GM10248 (cell line): ENCODE data around the gene CADPS2.

Experiments
- CTCF ChIA-PET: fragments of 300-600 bp; sonication (Branson Sonifier 250); formaldehyde crosslinking; extraction: SDS; loops from one replicate; lab custom pipeline; 2021; ENCODE audit warnings: antibody characterized with exemption; lab: Yijun Ruan, JAX
- POLR2A ChIA-PET: fragments of 350-650 bp; sonication (Branson Sonifier 250); formaldehyde crosslinking; extraction: SDS; loops from one replicate; lab custom pipeline; 2020; ENCODE audit warnings: antibody characterized with exemption; lab: Yijun Ruan, JAX
- DNase-seq: peaks from one replicate; pipeline ENCODE4 v3.0.0; 2012; ENCODE audit errors: extremely low spot score
- TF ChIP-seq, protein P1 (sequence below): IDR thresholded peaks from 2 replicates; pipeline ENCODE4 v1.5.1; 2012; ENCODE audit warnings: mild to moderate bottlenecking, low read depth; ENCODE audit errors: extremely low read depth, missing control alignments, control extremely low read depth

The CADPS2 gene

DNA sequence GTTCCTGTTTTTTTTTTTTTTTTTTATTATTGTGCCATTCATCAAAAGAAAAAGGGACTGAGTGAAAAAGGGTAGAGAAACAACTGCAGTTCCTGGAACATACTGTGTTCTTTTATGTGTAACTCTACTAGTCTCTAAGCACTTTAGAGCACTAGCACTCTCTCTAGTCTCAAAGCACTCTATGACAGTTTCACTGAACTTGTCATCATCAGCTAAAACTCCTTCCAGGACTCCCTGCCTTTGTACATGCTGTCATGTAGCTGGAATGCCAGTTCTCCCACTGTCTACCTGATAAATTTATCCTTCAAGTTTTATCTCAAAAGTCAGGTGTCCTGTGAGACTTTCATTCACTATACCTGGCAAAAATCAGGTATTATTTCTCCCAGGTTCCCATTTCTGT, 333.5 kb downstream of the CADPS2 start:
- no peak for DNase-seq
- CTCF ChIA-PET = no interaction called here
- POLR2A ChIA-PET = no interaction called here
- TF ChIP-seq, protein P1, sequence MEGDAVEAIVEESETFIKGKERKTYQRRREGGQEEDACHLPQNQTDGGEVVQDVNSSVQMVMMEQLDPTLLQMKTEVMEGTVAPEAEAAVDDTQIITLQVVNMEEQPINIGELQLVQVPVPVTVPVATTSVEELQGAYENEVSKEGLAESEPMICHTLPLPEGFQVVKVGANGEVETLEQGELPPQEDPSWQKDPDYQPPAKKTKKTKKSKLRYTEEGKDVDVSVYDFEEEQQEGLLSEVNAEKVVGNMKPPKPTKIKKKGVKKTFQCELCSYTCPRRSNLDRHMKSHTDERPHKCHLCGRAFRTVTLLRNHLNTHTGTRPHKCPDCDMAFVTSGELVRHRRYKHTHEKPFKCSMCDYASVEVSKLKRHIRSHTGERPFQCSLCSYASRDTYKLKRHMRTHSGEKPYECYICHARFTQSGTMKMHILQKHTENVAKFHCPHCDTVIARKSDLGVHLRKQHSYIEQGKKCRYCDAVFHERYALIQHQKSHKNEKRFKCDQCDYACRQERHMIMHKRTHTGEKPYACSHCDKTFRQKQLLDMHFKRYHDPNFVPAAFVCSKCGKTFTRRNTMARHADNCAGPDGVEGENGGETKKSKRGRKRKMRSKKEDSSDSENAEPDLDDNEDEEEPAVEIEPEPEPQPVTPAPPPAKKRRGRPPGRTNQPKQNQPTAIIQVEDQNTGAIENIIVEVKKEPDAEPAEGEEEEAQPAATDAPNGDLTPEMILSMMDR = no peak

DNA sequence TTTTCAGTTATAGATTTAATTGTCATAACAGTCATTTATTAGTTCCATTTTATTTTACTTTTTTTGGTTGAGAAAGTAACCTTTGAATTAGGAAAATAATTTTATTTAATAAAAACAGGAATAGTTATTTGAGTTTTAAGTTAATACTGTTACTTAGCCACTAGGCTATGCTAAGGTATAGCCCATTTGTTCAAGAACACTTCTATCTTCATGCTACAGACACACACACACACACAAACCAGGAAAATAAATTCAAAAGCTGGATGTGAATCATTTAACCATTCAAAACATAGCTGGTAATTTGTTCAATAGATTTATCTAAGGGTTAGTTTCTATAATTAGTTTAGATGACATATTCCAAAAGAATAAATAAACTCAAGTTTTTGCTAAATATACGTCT, 335.7 kb downstream of the CADPS2 start:
- CTCF ChIA-PET = no interaction called here
- DNase-seq = no peak
- TF ChIP-seq, protein P1 = no peak
- POLR2A ChIA-PET = no interaction called here

DNA sequence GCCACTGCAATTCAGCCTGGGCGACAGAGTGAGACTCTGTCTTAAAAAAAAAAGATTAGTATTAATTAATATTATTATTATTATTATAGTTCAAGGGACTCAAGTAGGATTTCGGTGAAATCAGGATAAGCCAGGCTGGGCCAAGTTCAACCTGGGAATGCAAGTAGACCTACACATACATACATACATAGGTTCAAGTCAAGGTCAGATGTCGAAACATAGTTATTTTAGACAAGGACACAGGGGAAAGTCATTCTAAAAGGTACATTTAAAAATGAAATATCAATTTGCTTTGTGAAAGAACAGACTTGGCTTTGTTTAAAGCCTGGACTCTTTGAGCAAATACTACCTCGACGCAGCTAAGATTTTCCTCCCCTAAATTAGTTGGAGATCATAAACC, 336.7 kb downstream of the CADPS2 start:
- no peak for DNase-seq
- TF ChIP-seq, protein P1 = no peak
- POLR2A ChIA-PET = no interaction called here

DNA sequence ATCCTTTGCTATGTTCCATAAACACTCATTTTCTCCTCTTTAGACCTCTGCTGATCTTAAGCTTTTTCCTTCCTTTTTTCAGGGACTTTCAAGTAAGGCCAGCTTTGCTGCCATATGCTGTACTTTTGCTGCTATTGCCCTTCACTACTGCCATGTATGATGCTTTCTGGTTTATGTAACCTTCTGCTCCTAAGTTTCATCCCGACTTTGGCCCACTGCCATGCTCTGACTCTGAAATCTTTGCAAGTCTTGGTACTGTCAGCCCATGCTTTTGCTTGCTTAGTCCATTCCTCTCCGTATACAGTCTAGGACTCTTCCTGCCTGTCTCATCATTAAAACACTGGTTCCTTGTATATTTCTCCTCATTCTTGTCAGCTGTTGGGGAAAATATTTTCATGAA, 339.8 kb downstream of the CADPS2 start:
- DNase-seq = no peak
- TF ChIP-seq, protein P1 = no peak
- ChIA-PET CTCF (interaction anchor here (1.3 to 1.6 kb wide), 2 partner anchors 12 to 454 kb away, joined by 3 to 4 read pairs; no protein-coding TSS in a partner anchor), POLR2A (no interaction called here)

More for the DNA sequence above, 336.7 kb downstream of the CADPS2 start:
- CTCF ChIA-PET = no interaction called here

DNA sequence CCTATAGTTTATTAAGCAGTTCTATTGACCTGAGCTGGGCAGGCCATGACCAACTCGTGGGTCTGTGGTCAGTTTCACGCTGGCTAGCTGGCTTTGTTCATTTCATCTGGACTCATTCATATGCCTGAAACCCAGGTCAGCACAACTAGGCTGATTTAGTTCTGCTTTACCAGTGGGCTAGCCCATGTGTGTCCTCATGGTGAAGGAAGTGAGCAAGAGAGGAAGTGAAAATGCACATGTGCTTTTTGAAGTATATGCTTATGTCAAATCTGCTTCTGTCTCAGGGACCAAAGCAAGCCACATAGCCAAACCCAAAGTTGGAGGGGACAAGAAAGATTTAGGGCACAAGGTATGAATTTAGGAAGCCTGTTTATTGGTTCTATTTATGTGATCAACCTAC, 341.8 kb downstream of the CADPS2 start:
- POLR2A ChIA-PET = no interaction called here
- TF ChIP-seq, protein P1 = no peak
- peak; percentile 14 for DNase-seq
- CTCF ChIA-PET = interaction anchor here (1.0 kb wide), 1 partner anchor 14 kb away, joined by 3 read pairs; no protein-coding TSS in a partner anchor

DNA sequence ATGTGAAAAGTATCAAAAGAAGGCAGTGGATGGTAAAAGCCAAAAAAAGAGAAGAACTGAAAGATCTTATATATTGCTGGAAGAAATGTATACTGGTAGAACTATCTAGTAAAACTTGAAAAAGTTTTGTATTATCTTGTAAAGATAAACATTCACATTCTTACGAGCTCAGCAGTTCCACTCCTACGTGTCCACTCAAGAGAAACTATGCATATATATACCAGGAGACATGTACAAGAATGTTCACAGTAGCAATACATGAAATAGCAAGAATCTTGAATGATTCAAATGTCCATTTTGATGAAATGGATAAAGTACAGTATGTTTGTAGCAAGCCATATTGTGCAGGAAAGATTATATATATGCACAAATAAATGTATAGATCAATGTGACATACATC, 342.4 kb downstream of the CADPS2 start:
- ChIA-PET CTCF (interaction anchor here (1.0 to 1.3 kb wide), 2 partner anchors 11 to 14 kb away, joined by 3 to 7 read pairs; no protein-coding TSS in a partner anchor), POLR2A (no interaction called here)
- TF ChIP-seq, protein P1 = no peak
- DNase-seq = no peak

DNA sequence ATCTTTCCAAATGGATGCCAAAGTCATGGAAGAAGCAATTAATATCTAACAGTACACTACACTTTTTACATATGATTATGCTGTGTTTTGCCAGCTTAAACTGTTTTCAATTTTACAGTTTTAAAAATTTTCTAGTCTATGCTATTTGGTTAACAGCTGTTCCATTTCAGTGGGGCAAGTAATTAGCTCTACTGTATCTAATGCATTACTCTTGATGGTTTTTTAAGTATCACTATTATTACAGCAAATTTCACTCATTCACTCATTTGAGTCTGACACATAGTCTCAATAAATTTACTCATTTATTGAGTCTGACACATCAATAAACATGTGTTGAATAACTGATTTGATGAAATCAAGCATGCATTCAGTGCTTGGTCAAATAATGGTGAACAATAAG, 343.1 kb downstream of the CADPS2 start:
- ChIA-PET POLR2A (no interaction called here), CTCF (interaction anchor here (1.3 kb wide), 1 partner anchor 10 kb away, joined by 7 read pairs; no protein-coding TSS in a partner anchor)
- no peak for DNase-seq
- TF ChIP-seq, protein P1 = no peak
